Activated CD4-positive, alpha-beta T cell treated with anti-CD3 and anti-CD28 coated beads for 48 hours (primary cell): ENCODE results near the gene DDI2.
"Not testable (repeated sequence)": the region's sequence is repeated elsewhere in the genome, so short reads cannot be mapped to it uniquely, and the experiment has no call there.

Experiments used
- DNase-seq: peaks from one replicate; pipeline ENCODE4 v3.0.0-alpha.2; 2020

The DDI2 gene

DNA sequence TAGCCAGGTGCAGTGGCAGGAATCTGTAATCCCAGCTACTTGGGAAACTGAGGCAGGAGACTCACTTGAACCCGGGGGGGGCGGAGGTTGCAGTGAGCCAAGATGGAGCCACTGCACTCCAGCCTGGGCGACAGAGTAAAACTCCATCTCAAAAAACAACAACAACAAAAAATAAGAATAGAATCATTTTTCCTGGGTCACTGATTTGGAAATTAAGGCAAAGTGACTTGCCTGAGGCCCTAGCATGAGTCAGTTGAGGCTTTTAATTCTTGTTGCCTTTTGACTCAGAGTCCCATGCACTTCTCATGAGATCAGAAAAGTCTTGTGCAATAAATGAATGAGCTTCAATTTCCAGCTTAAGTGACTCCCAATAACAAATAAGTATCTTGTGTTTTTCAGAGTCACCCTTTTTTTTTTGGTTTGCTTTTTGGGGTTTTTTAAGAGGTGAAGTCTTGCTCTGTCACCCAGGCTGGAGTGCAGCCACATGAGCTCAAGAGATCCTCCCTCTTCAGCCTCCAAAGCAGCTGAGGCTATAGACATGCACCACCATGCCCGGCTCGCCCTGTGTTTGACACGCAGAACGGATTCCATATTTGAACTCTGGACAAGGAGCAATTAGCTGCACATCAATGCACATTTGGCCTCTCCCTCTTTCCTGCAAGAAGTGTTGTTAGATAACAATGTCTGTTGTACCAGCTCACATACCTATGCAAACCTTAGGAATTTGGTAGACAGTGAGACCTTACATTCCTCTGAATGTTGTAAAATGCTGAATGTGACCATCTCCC, 63.5 kb downstream of the DDI2 start:
- DNase-seq: peak; percentile 39

DNA sequence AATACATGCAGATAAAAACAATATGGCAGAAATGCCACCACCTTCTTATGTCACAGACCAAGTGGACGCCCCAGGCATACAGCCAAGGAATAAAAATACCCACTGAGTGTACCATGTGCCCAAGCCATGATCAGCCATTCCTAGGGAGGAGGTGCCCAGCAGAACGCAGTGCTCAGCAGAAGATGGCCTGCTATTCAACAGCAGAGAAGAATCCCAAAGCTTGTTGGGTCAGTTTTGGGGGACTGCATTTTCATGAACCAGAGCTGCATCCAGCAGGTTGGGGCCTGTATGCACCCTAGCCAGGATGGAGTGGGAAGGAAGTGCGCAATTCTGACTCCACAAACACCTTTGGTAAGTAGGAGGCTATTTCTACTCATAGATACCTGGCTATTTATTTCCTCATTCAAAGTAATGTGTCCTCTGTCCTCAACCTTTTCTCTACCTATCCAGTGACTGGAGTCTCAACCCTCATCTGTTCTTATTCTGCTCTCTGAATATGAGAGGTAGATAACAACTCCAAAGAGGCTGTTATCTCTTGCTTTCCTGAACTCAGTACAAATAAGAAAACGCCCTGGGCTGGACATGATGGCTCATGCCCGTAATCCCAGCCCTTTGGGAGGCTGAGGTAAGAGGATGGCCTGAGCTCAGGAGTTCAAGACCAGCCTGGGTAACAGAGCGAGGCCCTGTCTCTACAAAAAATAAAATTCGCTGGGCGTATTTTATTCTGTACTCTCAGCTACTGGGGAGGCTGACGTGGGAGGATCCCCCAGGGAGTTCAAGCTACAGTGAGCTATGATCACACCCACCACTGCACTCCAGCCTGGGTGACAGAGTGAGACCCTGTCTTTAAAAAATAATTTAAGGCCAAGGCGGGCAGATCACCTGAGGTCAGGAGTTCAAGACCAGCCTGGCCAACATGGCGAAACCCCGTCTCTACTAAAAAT, 64.4 kb downstream of the DDI2 start:
- DNase-seq: no peak

DNA sequence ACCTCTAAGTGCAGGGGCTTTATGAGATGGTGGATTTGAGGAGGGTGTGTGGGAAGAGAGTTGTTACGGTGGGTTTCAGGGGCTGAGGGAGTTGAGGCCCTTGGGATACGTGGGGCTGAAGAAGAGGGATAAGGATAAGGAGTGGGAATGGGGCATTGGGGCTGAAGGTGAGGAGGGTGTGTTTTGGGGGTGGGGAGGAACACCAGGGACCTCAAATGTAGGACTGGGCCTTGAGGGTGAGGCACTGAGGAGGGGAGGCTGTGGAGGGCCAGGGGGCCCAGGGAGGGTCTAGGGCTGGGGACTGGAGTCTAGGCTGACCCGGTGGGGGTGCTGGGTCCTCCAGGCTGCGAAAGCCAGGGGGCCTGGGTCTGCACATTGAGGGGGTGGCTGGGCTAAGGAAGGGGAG, 65.7 kb downstream of the DDI2 start:
- no peak for DNase-seq

- no peak for DNase-seq
Measured at GRCh38 chr1:15683345-15684039, 66.2 kb downstream of the DDI2 start.

GRCh38 chr1:15684042-15684461, 66.8 kb downstream of the DDI2 start, which contains the start of gene PLEKHM2:
TSS of gene PLEKHM2 (plus strand) at chr1:15684320. CDS start at chr1:15684559, 239 bp downstream.
- DNase-seq: peak; percentile 55

GRCh38 chr1:15684468-15685291, 67.4 kb downstream of the DDI2 start:
- peak; percentile 48 for DNase-seq

GRCh38 chr1:15685820-15686219, 68.6 kb downstream of the DDI2 start:
- DNase-seq: no peak

DNA sequence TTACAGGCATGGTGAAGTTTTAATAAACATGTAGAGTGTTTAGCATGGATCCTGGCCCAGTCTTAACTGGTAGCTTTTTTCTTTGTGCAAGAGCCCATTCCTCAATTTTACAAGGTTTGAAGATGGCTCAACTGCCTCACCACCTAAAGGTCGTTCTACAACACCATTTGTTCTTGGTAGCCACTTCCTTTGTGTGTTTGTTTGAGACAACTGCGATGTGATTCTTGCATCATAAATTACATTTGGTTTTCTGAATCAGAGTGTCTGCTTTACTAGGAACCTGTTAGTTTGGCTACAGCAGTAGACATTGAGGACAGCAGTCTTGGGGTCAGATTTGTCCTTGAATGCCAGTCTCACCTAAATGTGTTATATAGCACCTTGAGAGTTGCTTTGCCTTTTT, 70.2 kb downstream of the DDI2 start:
- DNase-seq: no peak

DNA sequence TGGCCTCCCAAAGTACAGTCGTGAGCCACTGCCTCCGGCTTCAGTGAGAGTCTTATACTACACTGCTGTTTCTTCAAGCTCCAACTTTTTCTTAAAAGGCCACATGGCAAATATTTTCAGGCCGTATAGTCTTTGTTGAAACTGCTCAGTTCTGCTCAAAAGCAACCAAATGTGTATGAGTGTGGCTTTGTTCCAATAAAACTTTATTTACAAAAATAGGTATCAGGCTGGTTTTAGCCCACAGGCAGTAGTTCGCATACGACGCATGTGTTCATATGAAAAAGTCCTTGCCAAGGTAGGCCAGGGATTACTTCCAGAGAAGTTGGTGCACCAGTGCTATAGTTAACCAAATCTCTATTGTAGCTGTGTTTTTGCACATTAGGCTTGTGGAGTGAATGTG, 73.1 kb downstream of the DDI2 start:
- no peak for DNase-seq

DNA sequence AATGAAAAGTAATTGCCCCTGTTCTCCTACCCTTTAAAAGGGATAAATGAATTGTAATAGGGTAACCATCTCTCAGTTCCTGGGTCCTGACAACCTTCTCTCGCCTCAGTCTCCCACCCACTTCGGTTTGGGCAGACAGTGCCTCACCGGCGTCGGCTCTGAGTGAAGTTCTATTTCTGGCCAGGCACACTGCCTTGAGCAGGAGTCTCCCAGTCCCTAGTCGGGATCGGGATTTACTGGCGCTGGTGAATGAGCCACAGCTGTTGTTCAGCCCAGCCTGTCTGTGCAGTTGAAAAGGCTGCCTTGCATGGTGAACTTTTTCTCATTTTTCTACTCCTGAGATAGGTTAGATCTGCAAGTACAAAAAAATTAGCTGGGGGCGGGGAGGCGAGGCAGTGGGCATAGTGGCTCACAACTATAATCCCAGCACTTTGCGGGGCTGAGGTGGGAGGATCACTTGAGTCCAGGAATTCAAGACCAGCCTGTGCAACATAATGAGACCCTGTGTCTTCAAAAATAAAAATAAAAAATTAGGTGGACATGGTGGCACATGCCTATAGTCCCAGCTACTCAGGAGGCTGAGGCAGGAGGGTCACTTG, 74.3 kb downstream of the DDI2 start:
- no peak for DNase-seq

DNA sequence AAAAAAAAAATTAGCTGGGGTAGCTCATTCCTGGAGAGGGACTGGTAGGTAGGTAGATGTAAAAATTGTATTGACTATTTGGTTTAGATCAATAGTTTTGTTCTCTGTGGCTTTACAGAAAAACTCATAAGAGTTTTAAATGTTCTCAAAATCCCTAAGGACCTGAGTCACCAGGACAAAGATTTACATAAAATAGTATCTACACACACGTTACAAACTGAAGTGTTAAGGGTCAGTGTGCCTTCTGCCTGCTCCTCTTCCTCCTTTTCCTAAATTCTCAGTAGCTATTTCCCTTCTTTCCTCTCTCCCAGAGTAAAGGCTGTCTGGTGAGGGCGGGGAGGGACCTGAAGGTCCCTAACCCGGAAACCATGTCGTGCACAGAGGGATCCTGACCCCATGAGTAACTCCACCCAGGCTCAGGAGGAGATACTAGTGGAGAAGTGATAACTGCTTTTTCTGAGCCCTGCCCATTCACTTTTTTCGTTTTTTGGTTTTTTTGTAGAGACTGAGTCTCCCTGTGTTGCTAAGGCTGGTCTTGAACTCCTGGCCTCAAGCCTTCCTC, 74.9 kb downstream of the DDI2 start:
- DNase-seq: no peak

DNA sequence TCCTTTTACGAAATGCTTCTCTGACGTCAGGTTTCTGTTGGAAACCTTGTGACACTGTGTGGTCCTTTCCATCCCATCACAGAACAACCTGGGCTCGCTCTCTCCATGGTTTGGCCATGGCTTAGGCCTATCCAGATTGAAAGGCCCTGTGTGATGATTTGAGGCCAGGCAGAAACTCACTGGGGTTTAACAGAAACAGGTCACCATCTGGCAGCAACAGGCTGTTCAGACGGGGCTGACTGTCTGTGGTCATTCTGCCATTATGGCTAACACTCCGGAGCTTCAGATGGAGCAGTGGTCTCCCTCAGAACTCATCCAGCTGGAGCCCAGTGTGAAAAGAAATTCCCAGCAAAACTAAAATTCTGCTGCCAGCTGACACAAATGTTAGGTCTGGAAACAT, 76.1 kb downstream of the DDI2 start:
- no peak for DNase-seq

DNA sequence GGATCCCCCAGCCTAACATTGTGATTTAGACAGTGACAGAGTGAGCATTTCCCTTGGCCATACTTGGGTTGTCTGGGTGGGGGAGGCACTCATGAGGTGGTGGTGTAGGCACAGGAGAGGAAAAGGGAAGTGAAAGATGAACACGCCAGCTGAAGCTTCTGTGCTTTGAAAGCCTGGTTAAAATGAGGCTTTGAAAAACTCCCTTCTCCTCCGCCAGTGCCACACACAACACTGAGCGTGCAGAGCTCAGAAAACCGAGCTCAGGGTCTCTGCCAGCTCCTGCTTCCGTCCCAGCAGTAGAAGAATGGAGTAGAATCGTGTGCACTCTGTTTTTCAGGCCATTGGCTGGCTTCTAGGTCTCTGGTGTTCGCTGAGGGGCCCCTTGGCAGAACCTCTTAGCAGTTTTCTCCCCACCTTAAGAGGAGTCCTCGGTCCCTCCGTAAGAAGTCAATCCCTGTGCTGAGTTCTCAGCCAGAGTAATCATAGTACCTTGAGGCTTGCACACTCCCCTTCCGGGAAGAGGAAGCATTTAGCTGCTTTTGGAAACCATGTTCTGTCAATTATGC, 79.8 kb downstream of the DDI2 start:
- peak; percentile 39 for DNase-seq

GRCh38 chr1:15698201-15698600, 80.9 kb downstream of the DDI2 start:
- DNase-seq: no peak

GRCh38 chr1:15699321-15699720, 82.1 kb downstream of the DDI2 start:
- DNase-seq: not testable (repeated sequence)

DNA sequence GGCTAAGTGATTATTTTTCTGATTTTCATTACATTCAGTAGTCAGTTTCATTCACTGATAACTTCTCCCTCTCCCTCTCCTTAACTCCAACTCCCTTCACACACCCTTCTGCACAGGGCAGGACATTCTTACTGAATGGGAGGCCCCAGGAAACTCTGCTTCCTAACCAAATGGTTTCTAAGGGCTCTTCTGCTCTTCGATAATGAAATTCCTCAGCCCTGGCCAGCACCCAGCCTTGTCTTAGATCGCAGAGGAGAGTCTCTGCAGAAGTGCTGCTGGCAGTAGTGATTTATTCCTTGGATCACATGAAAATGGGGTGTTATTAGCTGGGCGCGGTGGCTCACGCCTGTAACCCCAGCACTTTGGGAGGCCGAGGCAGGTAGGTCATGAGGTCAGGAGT, 83.2 kb downstream of the DDI2 start:
- no peak for DNase-seq

DNA sequence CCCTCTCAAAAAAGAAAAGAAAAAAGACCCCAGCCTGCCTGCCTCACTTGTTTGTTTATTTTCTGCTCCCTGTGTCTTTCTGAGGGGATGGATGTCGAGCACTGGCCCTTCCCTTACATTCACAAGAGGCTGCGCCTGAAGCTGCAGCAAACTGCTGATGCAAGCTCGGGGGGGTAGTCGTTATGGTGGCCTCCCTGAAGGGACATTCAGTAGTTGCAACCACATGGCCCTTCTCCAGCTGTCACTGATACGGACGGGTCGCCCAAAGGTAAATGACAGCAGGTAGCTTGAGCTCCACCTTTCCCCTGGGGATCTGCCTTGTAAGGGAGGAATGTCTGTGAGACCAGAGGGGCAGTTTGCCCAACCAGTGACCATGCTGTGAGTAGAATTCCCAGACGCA, 84.5 kb downstream of the DDI2 start:
- no peak for DNase-seq

DNA sequence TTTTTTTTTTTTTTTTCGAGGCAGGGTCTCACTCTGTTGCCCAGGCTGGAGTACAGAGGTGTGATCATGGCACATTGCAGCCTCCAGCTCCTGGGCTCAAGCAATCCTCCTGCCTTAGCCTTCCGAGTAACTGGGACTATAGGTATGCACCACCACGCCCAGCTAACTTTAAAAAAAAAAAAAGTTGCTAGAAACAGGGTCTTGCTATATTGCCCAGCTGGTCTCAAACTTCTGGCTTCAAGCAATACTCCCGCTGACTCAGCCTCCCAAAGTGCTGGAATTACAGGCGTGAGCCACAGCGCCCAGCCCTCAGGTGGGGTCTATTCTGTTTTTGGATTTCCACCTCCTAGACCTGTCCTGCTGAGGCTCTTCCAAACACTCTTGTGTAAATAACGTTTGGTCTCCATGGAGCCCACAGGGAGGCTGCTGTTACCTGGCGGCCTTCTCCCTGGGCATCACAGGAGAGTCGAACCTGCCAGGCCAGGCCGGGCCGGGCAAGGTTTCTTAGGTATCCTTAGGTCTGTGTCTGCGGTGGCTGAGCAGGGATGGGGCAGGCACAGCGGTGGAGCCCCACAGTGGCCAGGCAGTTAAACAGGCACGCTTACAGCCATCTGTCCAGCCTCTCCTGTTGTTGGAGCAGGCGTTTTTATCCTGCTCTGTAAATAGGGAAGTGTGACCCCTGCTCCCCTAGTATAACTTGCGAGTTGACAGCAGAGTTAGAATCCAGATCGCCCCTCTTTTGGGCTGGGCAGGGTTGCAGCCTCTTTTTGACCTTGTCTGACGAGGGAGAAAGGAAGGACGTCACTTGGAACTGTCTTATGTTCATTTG, 85.7 kb downstream of the DDI2 start:
- no peak for DNase-seq

DNA sequence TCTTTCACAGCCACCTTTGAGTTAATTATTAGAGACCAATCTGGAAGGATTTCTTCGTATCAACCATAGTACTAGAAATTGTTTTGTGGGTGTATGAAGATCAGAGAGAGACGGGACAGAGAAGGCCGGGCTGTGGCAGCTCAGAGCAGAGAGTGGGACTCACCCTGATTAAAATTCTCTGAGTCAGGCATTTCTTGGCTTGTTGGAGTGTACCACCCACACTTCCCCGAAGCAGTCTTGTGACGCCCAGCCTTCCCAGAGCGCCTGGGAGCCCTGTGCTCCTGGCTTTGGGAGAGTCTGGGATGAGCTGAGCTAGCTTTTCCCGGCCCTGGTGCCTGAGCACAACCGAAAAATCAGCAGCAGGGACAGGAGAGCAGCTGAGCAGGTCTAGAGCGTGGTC, 86.3 kb downstream of the DDI2 start:
- DNase-seq: no peak

GRCh38 chr1:15704526-15705183, 87.4 kb downstream of the DDI2 start:
- DNase-seq: no peak
